Upper lobe of left lung (tissue), 4 donors: ENCODE results near the gene DLX3.

Experiments used
- CTCF ChIP-seq, 6 experiments: fragments of 450-650 bp in 4 of 6; fragments of 200-600 bp in 2 of 6; sonication (generic) in 2 of 6; IDR thresholded peaks; one replicate each; pipeline ENCODE4 v1.5.1; 2016 to 2019; ENCODE audit warnings: antibody characterized with exemption in 6 of 6
- EP300 ChIP-seq, 4 donors: sonication (generic); formaldehyde crosslinking; IDR thresholded peaks; one replicate each; pipeline ENCODE4 v1.5.1; 2017; ENCODE audit warnings: antibody characterized with exemption in 4 of 4, control low read depth in 2 of 4
- POLR2AphosphoS5 ChIP-seq, 2 donors: sonication (generic); formaldehyde crosslinking; IDR thresholded peaks; one replicate each; pipeline ENCODE4 v1.5.1; 2017; ENCODE audit warnings: antibody characterized with exemption in 2 of 2

GRCh38 chr17:49971199-49971847 is 23.7 kb downstream of the DLX3 start:
- TF ChIP-seq POLR2AphosphoS5 (IDR thresholded peaks at IDR 0.05) (no peak), CTCF (IDR thresholded peaks at IDR 0.05) (no peak), EP300 (IDR thresholded peaks at IDR 0.05) (no peak)
